ENCODE results near the gene SHKBP1. TPM values are rescaled to one million over a fixed set of nuclear protein-coding genes. Genes with fewer than 3 reads are reported as not detected.

SHKBP1 gene
- total and polyA plus RNA-seq, 3 donors from 2014 or later: 35.6 to 56.3 (median 37.2) TPM

- no peaks in the 10 kb centered on the region for H3K9me3 ChIP-seq
- H3K36me3 ChIP-seq (ENCODE audit: low read depth, missing control alignments): no peaks in the 10 kb centered on the region
- no peaks in the 10 kb centered on the region for H3K27me3 ChIP-seq
- DNase-seq: no peak
- H3K4me3 ChIP-seq: peak overlapping the region; percentile 82
- H3K27ac ChIP-seq: peak overlapping the region in 1 of 2 donors; percentile 76
- intact Hi-C loops (cut with DNase I; ENCODE audit: low total_unique reads): no loop called here
- H3K4me1 ChIP-seq: no peaks in the 10 kb centered on the region
- WGBS, 2 donors: 9 to 10% methylated on average over 21 to 22 of the region's 22 CpGs
- TF ChIP-seq CTCF (IDR thresholded peaks at IDR 0.05): no peak
- TF ChIP-seq POLR2A (IDR thresholded peaks at IDR 0.05): no peak
Observed at GRCh38 chr19:40576151-40576584, 505 bp upstream of the SHKBP1 start.

- no peak for TF ChIP-seq POLR2A (IDR thresholded peaks at IDR 0.05)
- TF ChIP-seq CTCF (IDR thresholded peaks at IDR 0.05): no peak
- no peaks in the 10 kb centered on the region for H3K4me1 ChIP-seq
- no peaks in the 10 kb centered on the region for H3K9me3 ChIP-seq
- DNase-seq: peak; percentile 75
- H3K36me3 ChIP-seq (ENCODE audit: low read depth, missing control alignments): no peaks in the 10 kb centered on the region
- no peaks in the 10 kb centered on the region for H3K27me3 ChIP-seq
- intact Hi-C loops (cut with DNase I; ENCODE audit: low total_unique reads): no loop called here
- no peak overlapping the region for H3K4me3 ChIP-seq
- no peak overlapping the region for H3K27ac ChIP-seq
- 71 to 73% methylated on average over 12 of the region's 12 CpGs for WGBS, 2 donors
Observed at GRCh38 chr19:40578442-40578908, 1.8 kb downstream of the SHKBP1 start.

GRCh38 chr19:40580619-40581018 lies 3.9 kb downstream of the SHKBP1 start:
- no peaks in the 10 kb centered on the region for H3K4me1 ChIP-seq
- H3K9me3 ChIP-seq: no peaks in the 10 kb centered on the region
- H3K36me3 ChIP-seq (ENCODE audit: low read depth, missing control alignments): no peaks in the 10 kb centered on the region

GRCh38 chr19:40581531-40581930 lies 4.9 kb downstream of the SHKBP1 start:
- Histone ChIP-seq H3K27ac (no peak overlapping the region), H3K36me3 (ENCODE audit: low read depth, missing control alignments) (no peaks in the 10 kb centered on the region), H3K4me1 (no peaks in the 10 kb centered on the region), H3K27me3 (no peaks in the 10 kb centered on the region), H3K4me3 (no peak overlapping the region), H3K9me3 (no peaks in the 10 kb centered on the region)
- no peak for DNase-seq
- TF ChIP-seq POLR2A (IDR thresholded peaks at IDR 0.05) (no peak), CTCF (IDR thresholded peaks at IDR 0.05) (no peak)
- intact Hi-C loops (cut with DNase I; ENCODE audit: low total_unique reads): no loop called here
- 94 to 98% methylated on average over 5 of the region's 5 CpGs for WGBS, 2 donors

More at GRCh38 chr19:40580619-40581018, 3.9 kb downstream of the SHKBP1 start:
- H3K27me3 ChIP-seq: no peaks in the 10 kb centered on the region
- intact Hi-C loops (cut with DNase I; ENCODE audit: low total_unique reads): no loop called here
- H3K4me3 ChIP-seq: no peak overlapping the region
- TF ChIP-seq CTCF (IDR thresholded peaks at IDR 0.05) (no peak), POLR2A (IDR thresholded peaks at IDR 0.05) (no peak)
- 95 to 97% methylated on average over 9 to 13 of the region's 13 CpGs for WGBS, 2 donors
- H3K27ac ChIP-seq: no peak overlapping the region
- no peak for DNase-seq

- DNase-seq: no peak
- H3K36me3 ChIP-seq (ENCODE audit: low read depth, missing control alignments): no peaks in the 10 kb centered on the region
- no peaks in the 10 kb centered on the region for H3K4me1 ChIP-seq
- H3K27ac ChIP-seq: no peak overlapping the region
- no peak overlapping the region for H3K4me3 ChIP-seq
- 94 to 97% methylated on average over 2 of the region's 2 CpGs for WGBS, 2 donors
- intact Hi-C loops (cut with DNase I; ENCODE audit: low total_unique reads): no loop called here
- no peaks in the 10 kb centered on the region for H3K9me3 ChIP-seq
- H3K27me3 ChIP-seq: no peaks in the 10 kb centered on the region
- TF ChIP-seq CTCF (IDR thresholded peaks at IDR 0.05) (no peak), POLR2A (IDR thresholded peaks at IDR 0.05) (no peak)
Observed at GRCh38 chr19:40582467-40582866, 5.8 kb downstream of the SHKBP1 start.

Data from testis (tissue), 3 donors.